ENCODE results near the gene ATG101. TPM values are rescaled to one million over a fixed set of nuclear protein-coding genes. Genes with fewer than 3 reads are reported as not detected.

ATG101 gene
- total and polyA plus RNA-seq, 2 experiments from 2014 or later = 27.7 to 60.3 TPM

GRCh38 chr12:52059582-52060497 lies 9.9 kb upstream of the ATG101 start:
- ATAC-seq = no peak
- TF ChIP-seq ZNF331 (CRISPR knock-in tag; IDR thresholded peaks at IDR 0.05; ENCODE audit: low read depth) (no peak), ZNF462 (CRISPR knock-in tag; IDR thresholded peaks at IDR 0.05) (no peak), EZH2phosphoT487 (IDR thresholded peaks at IDR 0.05; ENCODE audit: unreplicated experiment) (no peak), POLR2AphosphoS5 (IDR thresholded peaks at IDR 0.05; ENCODE audit: low read depth) (no peak), CREB1 (CRISPR knock-in tag; IDR thresholded peaks at IDR 0.05; ENCODE audit: low read depth) (no peak), STAT1 (IDR thresholded peaks at IDR 0.05; ENCODE audit: unreplicated experiment) (no peak), ETS1 (IDR thresholded peaks at IDR 0.05) (no peak), JUNB (IDR thresholded peaks at IDR 0.05; ENCODE audit: unreplicated experiment) (no peak), ZNF114 (CRISPR knock-in tag; IDR thresholded peaks at IDR 0.05) (no peak), CTCF (conservative IDR thresholded peaks at IDR 0.05; ENCODE audit: low read depth in 2 of 2) (no peak), NANOG (IDR thresholded peaks at IDR 0.05; ENCODE audit: borderline replicate concordance) (no peak), REST (IDR thresholded peaks at IDR 0.05; ENCODE audit: unreplicated experiment) (no peak), EZH2 (IDR thresholded peaks at IDR 0.05; ENCODE audit: low read depth, unreplicated experiment) (no peak)

More at GRCh38 chr12:52059582-52060497, 9.9 kb upstream of the ATG101 start:
- Mint-ChIP-seq H3K27me3 (ENCODE audit: insufficient read depth, low read depth, poor library complexity) (peaks cover 12% of the 10 kb centered on the region), H3K9me3 (no peaks in the 10 kb centered on the region), H3K36me3 (ENCODE audit: low read depth) (peaks cover 10% of the 10 kb centered on the region), H3K4me1 (peaks cover 2% of the 10 kb centered on the region; the same call in 1 of the 3 replicates), H3K4me3 (no peak overlapping the region), H3K27ac (no peak overlapping the region)
- H3K27me3 ChIP-seq (ENCODE audit: insufficient read depth) = no peaks in the 10 kb centered on the region
- H3K27ac ChIP-seq (ENCODE audit: low read depth) = no peak overlapping the region
- H3K9me2 ChIP-seq (ENCODE audit: insufficient read depth) = no peaks in the 10 kb centered on the region
- DNase-seq (ENCODE audit: low spot score) = no peak
- H2AFZ ChIP-seq = no peak overlapping the region
- H3K36me3 ChIP-seq (ENCODE audit: insufficient read depth) = no peaks in the 10 kb centered on the region
- no peaks in the 10 kb centered on the region for H4K20me1 ChIP-seq (replicated peaks; ENCODE audit: insufficient read depth)
- H3F3A ChIP-seq (replicated peaks; ENCODE audit: low read depth) = no peaks in the 10 kb centered on the region
- H3K79me2 ChIP-seq (replicated peaks; ENCODE audit: insufficient read depth) = no peaks in the 10 kb centered on the region
- no peaks in the 10 kb centered on the region for H3K4me1 ChIP-seq (ENCODE audit: insufficient read depth)
- no peak overlapping the region for H3K4me3 ChIP-seq
- H3K4me2 ChIP-seq = no peak overlapping the region
